CD4-positive, alpha-beta T cell treated with Interleukin-1 beta for 1 hour (primary cell): ENCODE data around the gene CCNF.
"Not testable (repeated sequence)": the region's sequence is repeated elsewhere in the genome, so short reads cannot be mapped to it uniquely, and the experiment has no call there.

Experiments used
- DNase-seq, 2 donors: peaks; one replicate each; pipeline ENCODE4 v3.0.0-alpha.2; 2020 to 2022

Gene CCNF

DNA sequence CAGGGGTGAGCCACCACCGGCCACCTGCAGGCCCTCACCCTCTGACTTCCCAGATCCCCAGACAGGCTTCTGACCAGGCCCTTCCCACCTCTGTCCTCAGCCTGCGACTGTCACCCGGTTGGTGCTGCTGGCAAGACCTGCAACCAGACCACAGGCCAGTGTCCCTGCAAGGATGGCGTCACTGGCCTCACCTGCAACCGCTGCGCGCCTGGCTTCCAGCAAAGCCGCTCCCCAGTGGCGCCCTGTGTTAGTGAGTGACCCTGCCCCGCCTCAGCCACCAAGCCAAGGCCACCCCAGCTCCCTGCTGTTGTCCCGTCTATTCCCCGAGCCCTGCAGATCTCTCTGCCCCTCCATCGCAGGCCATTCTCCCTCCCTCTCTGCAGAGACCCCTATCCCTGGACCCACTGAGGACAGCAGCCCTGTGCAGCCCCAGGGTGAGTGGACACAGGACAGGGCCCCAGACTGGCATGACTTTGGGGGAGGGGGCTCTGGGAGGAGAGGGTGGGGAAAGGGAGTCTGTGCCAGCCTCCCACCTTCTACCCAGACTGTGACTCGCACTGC is 43.7 kb downstream of the CCNF start:
- no peak for DNase-seq

DNA sequence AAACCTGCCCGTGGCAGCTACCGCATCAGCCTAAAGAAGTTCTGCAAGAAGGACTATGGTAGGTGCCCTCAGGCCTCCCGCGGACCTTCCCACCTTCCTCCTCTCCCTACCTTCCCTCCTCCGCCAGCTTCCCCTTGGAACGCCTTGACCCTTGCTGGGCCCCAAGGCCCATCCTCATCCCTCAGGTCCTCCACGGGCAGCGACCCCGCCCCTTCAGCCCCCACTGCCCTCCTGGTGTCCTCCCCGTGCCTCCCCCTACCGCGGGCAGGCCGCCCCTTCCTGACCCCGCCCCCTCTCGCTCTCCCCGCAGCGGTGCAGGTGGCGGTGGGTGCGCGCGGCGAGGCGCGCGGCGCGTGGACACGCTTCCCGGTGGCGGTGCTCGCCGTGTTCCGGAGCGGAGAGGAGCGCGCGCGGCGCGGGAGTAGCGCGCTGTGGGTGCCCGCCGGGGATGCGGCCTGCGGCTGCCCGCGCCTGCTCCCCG is 44.2 kb downstream of the CCNF start:
- DNase-seq = peak in 1 of 2 donors; percentile 38

DNA sequence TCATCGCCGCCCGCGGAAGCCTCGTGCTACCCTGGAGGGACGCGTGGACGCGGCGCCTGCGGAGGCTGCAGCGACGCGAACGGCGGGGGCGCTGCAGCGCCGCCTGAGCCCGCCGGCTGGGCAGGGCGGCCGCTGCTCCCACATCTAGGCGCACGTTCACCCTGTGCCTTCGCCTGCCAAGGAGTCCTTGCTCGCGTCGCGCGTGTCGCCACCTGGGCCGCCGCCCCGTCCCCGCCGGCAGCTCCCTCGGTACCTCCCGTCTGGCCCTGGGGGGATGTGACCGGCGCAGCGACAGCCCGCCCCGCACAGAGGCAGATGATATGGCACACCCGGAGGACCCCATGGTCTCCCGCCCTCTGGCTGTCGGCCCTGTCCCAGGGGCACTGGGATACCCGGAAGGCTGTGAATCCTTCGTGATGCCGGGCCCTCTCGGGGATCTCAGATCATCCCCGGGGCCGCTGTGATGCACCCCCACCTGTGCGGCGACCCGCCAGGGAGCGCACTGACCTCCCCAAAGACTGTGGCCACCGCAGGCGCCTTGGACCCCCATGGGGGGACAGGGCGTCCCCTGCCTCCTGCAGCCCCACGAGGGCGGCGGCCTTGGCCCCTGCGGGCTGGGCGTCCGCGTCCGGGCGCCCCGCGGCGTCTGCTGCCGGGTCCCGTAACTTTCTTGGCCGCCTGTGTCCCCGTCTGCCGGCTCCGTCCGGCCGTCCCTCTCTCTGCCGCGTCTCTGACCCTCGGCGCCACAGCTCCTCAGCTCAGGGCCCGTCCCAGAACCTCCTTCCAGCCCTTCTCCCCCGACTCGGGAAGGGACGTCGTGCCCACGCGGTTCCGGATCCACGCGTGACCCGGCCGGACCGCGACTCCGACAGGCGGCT is 45.0 kb downstream of the CCNF start:
- DNase-seq = peak; percentile 65 to 69

DNA sequence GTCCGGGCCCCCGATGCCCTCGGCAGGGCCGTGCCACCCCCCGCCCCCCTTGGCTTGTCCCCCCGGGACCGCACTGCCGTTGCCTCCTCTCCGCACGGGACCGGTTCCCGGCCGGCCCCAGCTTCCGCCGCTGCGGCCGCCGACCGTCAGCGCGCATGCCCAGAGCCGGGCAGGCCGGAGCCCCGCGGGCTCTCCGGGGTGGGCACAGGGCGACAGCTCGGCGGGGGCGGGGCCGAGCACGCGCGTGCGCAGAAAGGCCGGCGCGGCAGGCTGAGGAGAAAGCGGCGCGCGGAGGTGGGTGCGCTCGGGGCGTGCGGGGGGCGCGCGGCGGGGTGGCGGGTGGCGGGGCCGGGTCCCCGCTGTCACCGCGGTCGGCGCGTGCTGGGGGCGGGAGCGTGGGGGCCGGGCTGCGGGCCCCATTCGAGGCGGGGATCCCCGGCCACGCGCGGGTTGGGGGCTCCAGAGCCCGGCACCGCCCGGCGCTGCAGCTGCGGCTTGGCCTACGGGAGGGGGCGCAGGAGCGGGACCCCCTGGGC is 45.7 kb downstream of the CCNF start, which contains the start of gene TBC1D24:
Gene TBC1D24 (plus strand): TSS at position 251 of the 536 bp plus-strand sequence. CDS start 21,022 bp downstream, outside the sequence.
- DNase-seq = peak; percentile 87 to 89

DNA sequence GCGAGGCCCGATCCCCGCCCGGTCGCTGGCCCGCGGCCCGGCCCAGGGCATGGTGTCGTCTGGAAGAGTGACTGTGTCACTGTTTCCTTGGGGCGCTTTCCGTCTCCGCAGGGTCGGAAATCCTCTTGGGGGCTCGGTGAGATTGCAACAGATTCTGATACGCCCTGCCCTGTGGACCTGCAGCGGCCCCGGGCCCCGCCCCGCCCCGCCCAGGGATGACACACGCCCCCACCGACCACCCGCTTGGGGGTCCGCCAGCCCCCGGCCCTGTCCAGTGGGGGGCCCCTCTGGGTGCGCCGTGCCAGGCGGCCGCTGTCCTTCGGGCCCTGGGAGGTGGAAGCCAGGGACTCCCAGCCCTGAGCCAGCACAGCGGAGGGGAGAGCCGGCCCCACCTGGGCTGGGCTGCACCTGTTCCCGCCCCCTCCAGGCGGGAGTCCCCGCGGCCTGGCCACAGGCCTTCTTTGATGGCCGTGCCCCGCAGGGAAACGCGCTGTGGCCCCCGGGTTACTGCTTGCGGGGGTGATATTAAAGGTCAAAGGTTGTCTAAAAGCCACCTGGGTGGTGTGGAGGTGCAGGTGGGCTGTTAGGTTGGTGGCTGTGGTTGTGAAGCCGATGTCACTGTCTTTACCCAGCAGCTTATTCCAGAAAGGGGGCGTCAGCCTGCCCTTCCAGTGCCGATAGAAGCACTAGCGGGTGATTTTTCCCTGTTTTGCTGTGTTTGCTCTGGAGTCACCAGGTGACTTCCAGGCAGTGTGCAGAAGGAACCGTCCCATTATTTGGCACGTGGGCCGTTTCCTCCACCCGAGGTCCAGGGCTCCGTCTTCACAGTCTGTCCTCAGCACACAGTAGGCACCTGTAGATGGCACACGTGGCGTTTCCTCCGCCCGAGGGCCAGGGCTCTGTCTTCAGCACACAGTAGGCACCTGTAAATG is 46.4 kb downstream of the CCNF start:
- peak; percentile 19 to 36 for DNase-seq

DNA sequence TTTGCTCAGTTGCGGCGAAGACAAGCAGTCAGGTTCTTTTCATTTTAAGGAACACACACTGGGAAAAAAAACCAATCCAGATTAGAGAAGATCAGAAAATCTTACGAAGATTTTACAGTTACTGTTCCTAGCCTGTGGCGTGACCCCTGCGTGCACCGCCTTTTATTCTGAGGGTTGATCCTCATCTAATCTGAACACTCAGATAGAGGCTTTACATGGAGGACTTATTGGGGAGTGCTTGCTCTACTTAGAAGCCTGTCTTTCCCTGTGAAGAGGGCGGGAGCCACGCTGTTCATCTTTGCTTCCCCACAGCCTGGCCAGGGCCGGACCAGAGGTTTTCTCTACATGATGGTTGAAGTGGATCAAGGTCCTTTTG is 47.1 kb downstream of the CCNF start:
- no peak for DNase-seq

DNA sequence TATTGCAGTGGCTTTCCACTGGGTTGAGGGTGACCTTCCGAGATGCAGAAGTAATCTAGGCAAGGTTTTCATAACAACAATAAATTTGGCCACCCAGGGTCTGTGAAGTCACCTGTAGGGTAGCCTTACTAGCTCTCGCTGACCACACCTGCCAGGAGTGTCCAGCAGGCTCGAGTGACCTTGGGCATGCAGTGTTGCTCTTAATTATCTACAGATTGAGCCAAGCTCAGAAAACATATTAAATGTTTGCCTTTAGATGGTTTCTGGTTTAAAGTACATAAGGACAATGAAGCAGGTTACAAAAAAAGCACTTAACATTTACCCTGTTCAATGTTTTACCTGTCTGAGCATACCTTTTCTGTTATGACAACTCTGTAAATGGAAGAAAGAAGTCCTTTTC is 47.5 kb downstream of the CCNF start:
- no peak for DNase-seq

DNA sequence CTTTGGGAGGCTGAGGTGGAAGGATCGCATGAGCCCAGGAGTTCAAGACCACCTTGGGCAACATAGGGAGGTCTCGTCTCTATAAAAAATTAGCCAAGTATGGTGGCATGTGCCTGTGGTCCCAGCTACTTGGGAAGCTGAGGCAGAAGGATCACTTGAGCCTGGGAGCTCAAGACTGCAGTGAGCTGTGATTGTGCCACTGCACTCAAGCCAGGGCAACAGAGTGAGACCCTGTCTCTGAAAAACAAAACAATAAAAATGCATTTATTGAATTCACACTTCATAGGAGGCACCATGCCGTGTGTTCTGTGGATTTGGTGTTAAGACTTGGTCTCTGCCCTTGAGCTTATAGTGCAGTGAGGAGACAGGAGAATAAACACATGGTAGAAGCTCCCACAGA is 48.1 kb downstream of the CCNF start:
- no peak for DNase-seq

DNA sequence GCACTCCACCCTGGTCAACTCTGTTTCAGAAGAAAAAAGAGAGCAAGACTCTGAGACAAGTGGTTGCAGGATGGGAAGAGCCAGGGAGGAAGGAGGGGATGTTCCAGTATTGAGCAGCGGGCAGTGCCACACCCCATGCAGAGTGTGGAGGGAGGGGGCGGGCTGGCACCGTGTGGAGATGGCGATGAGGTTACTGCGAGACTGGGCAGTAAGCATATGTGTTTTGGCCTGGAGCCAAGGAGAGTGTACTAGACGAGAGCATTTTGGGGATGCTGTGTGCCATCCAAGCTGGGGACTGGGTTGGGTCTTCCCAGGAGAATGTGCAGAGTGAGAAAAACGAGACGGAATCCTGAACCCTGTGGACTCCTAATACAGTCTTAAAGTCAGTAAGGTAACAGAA is 49.0 kb downstream of the CCNF start:
- no peak for DNase-seq

DNA sequence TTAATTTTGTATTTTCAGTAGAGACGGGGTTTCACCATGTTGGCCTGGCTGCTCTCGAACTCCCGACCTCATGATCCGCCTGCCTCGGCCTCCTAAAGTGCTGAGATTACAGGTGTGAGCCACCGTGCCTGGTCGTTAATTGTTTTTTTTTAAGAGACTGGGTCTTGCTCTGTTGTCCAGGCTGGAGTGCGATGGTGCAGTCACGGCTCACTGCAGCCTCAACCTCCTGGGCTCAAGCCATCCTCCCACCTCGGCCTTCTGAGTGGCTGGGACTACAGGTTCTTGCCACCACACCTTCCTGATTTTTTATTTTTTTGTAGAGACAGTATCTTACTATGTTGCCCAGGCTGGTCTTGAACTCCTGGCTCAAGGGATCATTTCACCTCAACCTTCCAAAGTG is 50.7 kb downstream of the CCNF start:
- not testable (repeated sequence) for DNase-seq

DNA sequence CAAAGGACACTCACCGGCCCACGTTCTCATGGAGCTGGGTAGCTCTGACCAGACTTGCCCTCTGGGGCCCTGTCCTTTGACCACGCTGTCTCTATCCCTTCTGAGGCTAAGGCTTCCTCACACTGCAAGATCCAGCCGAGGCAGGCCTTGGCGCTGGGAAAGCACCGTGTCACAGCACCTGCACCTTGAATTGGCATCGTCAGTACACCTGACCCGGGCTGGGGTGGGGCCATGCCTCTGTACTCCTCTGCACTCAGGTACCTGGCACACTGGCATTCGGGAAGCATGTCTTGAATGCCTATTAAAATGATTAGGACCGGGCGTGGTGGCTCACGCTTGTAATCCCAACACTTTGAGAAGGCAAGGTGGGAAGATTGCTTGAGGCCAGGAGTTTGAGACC is 51.7 kb downstream of the CCNF start:
- DNase-seq = no peak

DNA sequence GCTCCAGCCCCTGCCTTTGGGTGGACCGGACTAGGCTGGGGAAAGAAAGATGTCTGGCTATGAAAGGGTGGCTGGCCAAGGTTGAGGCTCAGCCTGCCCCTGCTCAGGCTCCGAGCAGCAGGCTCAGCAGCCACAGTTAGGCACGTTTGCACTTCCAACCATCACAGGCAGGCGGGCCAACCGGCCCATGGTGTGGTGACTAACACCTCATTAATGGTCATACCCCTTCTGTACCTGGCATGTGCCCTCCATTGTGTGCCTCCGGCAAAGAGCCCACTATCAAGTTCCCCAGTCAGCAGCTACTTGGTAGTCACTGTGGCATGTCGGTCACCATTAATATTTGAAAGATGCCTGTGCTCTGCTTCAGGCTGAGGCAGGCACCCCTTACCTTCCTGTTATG is 52.4 kb downstream of the CCNF start:
- no peak for DNase-seq

DNA sequence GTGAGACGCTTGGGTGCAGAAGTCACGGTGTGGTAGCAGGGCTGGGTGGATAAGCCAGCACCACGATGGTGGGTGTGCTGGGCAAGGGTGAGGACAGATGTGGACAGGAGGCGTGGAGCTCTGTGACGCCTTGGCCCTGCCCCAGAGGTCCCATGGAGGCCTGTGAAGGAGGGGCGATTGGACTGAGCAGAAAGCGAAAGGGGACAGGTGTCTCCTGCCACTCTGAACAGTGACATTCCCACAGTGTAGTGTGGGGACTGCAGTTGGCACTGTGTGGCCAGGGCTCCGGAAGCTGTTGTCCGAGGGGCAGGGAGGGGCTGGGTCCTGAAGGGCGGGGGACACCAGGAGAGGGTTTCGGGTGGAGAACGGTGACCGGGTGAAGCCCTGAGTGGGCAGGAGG is 53.0 kb downstream of the CCNF start:
- no peak for DNase-seq

DNA sequence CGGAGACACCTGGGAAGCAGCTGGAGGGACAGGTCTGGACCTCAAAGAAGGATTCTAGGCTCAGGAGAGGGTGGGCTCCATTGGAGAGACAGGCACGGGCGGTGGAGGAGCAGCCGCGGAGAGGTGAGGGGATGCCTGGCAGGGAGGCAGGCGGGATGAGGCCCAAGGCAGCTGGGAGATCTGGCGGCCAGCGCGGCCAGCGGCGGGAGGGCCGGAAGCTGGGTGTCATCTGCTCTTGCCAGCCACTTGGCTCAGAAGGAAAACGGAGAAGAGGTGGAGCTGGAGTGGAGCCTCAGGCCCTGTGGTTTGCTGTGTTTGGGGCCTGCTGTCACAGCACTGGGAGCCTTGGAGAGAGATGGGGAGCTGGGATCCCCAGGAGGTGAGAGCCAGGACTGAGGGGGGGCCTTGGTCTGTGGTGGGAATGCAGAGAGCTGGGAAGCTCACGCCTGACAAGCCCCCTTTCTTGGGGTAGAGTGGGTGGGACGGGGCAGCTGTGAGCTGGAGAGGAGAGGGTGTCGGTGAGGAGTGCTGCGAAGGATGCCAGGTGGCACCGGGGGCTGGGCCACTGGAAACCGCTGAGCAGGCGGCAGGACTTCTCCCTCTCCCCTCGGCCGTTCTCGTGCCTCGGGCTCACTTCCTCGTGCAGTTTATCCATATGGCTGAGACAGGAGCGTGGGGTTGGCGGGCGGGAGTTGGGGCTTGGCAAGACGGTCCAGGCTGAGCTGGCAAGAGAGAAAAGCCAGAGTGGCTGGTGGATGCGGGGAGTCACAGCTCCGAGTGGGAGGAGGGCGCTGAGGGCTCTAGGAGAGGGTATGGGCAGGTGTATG is 53.7 kb downstream of the CCNF start:
- no peak for DNase-seq

DNA sequence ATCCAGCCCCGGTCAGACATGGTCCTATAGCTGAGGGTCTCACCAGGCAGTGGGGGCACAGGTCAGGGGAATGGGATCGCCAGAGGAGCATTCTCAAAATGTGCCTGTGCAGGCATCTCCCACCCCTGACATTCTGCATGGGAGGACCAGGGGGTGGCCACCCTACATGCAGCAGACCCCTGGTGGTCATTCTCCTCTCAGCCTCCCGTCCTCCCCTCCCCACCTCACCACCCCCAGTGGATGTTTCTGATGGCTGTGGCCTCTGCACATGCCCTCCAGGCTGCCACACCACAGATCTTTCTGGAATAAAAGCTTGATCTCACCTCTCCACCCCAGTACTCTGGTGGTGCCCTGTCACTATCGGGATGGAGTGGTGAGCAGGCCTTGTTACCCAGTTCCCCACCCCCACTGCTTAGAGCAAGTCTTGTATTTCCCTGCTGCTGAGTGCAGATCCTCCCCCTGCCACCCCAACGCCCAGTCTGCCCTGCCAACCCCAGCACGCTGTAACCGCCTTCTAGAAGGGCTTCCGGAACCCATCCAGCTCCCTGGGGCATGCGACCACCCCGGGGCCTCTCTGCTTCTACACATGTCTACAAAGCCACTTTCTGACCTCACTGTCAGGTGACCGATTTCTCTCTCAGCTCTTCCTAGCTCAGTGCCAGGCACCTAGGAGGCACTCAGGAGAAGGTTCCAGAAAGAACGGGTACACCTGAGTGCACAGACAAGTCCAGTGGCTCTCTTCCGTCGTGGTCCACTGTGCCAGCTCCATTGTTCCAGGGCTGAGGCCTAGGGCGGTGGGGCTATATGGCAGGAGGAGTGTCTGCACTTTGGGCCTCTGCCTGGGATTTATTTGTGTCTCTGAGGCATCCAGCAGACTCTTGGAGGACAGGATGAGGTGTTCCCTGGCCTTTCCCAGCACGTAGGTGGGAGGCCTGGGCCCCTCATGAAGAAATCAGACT is 55.0 kb downstream of the CCNF start:
- DNase-seq = no peak

DNA sequence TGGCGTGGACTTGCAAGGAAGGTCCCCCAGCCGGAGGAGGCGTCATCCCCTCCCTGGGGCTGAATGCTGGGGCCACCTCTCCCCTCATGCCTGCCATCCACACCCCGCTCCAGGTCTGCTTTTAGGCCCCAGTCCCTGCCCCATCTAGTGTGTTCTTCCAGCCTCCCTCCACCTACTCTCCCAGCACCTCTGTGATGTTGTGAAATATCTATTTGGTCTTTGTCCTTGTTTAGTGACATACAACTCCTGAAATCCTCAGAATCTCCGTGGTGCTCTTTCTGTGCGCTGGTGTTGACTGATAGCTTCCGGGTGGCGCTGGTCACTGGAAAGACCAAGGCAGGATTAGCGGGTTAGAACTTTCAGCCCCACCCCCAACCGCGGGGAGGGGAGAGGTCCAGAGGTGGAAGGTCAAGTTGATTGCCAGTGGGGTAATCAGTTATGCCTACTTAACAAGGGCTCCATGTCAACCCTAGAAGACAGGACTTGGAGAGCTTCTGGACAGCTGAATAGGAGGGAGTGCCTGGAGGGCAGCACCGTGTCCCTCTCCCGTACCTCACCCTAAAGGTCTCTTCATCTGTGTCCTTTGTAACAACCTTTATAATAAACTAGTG is 55.8 kb downstream of the CCNF start:
- DNase-seq = no peak

DNA sequence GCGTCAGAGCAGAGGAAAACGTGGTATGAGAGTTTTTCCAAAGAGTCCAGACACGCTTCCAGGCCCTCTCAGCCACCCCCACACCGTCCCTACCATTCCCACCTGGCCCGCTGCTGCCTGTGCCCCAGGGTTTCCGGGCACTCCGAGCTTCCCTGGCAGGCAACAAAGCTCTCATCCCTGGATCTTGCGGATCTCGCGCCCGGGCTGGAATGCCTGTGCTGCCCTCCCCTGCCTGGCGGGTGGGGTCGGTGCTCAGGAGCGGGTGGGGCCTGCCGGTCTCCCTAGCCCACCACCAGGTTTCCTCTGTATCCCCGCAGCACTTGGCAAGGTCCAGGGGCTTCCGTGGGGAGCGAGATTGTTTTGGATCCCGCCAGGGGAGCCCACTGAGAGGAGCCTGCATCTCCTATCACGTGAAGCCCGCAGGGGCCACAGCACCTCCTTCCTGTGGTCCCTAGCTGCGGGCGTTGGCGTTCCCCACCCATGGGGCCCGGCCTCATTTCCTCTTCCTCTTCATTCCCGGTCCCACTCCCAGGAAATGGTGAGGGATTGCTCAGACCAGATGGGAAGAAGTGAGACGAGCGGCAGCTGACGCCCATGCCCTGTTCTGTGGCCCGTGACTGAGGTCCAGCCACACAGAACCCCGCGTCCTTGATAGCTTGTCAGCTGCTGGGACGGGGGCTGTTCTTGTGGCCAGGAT is 56.7 kb downstream of the CCNF start:
- DNase-seq = no peak

DNA sequence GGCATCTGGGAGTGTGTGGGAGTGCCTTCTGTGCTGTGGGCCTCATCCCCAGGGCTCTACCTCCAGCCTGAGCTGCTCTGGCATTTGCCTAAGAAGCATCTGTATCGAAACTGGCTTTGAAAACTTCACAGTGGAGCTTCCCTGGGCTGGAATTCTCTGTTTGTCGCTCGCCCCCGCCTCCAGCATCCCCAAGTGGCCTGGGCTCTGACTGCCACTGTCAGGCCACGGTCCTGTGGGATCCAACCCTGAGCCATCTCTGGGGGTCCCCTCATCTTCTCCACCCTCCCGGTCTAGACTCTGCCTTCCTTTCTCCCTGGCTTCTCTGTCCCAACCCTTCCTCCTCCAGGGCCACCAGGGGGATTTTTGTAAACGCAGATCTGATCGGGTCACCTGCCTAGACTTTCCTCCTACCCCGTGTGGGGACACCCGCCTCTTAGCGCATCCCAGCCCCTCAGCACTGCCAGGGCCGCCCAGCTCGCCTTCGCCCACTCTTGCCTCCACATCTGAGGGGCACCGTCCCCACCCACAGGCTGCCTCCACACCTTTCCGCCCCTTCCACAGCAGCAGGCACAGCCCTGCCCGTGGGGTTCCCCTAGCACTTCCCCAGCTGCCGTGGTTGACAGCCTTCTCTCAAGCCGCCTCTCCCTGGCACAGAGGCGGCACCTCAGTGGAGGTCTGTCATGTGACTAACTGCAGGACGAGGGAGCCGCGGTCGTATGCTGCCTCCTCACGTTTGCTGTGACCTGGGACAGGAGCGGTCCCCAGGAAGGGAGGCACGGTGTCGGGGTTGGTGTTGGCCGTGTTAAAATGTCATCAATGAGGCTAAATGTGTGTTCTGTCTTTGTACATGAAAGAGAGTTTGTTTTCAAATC is 57.6 kb downstream of the CCNF start:
- DNase-seq = peak; percentile 86 to 89

DNA sequence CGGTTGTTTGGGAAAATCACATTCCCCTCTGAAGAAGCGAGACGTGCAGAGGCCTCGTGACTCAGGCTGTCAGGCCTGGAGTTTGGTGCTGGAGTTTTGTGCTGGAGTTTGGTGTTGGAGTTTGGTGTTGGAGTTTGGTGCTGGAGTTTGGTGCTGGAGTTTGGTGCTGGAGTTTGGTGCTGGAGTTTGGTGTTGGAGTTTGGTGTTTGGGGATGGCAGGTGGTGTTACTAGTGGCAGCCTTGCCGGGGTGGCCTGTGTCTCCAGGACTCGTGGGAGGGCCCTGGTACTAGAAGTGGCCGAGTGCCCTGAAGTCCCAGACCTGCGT is 58.2 kb downstream of the CCNF start:
- DNase-seq = no peak
